Activated naive CD8-positive, alpha-beta T cell treated with anti-CD3 and anti-CD28 coated beads for 36 hours (primary cell): Measurements from ENCODE around the gene FAM111A. TPM values are rescaled to one million over a fixed set of nuclear protein-coding genes. Genes with fewer than 3 reads are reported as not detected.
"Not testable (repeated sequence)": the region's sequence is repeated elsewhere in the genome, so short reads cannot be mapped to it uniquely, and the experiment has no call there.

ENCODE experiments used
- DNase-seq: peaks from one replicate; pipeline ENCODE4 v3.0.0; 2021
- H3K27ac Mint-ChIP-seq: one replicate; pipeline ENCODE4 v1.8.0; 2022; ENCODE audit warnings: mild to moderate bottlenecking, moderate library complexity, mixed read lengths
- H3K27me3 Mint-ChIP-seq: one replicate; pipeline ENCODE4 v1.8.0; 2022; ENCODE audit warnings: mild to moderate bottlenecking, mixed read lengths
- H3K36me3 Mint-ChIP-seq: one replicate; pipeline ENCODE4 v1.8.0; 2021; ENCODE audit warnings: mild to moderate bottlenecking, mixed read lengths
- H3K4me1 Mint-ChIP-seq: one replicate; pipeline ENCODE4 v1.8.0; 2021; ENCODE audit warnings: mixed read lengths
- H3K4me3 Mint-ChIP-seq: one replicate; pipeline ENCODE4 v1.8.0; 2022; ENCODE audit warnings: mild to moderate bottlenecking, moderate library complexity, mixed read lengths
- H3K9me3 Mint-ChIP-seq: one replicate; pipeline ENCODE4 v1.8.0; 2022; ENCODE audit warnings: mixed read lengths
- total RNA-seq, 2 experiments: library from RNA; stranded (reverse); gene quantifications; one replicate each; pipeline ENCODE4 v1.2.3, GENCODE V29; 2021

The FAM111A gene, protein sequence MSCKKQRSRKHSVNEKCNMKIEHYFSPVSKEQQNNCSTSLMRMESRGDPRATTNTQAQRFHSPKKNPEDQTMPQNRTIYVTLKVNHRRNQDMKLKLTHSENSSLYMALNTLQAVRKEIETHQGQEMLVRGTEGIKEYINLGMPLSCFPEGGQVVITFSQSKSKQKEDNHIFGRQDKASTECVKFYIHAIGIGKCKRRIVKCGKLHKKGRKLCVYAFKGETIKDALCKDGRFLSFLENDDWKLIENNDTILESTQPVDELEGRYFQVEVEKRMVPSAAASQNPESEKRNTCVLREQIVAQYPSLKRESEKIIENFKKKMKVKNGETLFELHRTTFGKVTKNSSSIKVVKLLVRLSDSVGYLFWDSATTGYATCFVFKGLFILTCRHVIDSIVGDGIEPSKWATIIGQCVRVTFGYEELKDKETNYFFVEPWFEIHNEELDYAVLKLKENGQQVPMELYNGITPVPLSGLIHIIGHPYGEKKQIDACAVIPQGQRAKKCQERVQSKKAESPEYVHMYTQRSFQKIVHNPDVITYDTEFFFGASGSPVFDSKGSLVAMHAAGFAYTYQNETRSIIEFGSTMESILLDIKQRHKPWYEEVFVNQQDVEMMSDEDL
- total RNA-seq = 10 to 100 TPM; 85.7 to 91.7 TPM

DNA sequence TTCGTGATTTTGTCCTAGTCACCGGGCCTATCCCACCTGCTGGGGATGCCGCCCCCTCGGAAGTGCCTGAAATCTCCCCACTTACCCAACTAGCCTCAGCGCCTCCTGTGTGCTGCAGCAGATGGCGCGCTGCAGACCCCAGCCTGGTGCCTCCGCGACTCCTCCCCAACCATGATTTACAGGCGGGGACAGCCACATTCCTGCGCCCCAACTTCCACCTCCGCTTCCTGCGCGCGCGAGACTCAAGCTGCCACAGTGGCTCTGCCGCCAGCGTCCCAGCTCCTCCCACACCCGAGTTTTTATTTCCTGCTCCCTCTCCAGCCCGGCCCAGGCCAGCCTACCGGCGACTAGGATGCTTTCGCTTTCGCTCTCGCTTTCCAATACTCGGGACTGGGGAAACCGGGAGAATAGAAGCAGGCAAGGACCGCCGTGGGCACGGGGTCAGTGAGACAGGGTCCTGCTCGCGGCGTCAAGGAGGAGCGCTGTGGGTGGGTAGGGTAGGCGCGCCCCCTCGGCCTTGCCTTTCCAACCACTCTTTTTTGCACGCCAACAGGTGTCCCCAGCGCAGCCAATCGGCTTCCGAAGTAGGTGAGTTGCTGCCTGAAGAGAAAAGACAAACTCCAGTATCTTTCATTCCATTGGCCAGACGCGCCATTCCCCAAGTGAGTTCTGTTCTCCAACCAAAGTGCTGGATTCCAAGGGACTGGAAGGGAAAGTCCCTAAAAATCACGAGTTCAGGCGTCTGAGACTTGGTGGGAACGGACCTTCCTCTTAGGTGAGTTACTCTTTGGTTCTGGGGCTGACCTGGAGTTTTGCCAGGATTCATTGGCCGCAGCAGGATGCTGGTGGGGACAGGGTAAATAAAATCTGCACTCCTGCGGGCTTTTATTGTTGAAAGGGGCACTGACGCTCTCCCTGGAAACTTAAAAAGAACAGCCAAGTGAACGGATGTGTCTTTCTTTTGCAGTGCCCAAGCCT, at the start of gene FAM111A:
FAM111A (plus strand) TSS at position 327 of the 978 bp plus-strand sequence. CDS start 6,017 bp downstream, outside the sequence.
- Mint-ChIP-seq H3K9me3 (no peaks in the 10 kb centered on the region), H3K36me3 (peaks cover 30% of the 10 kb centered on the region), H3K27ac (peak within 1 kb of the TSS; percentile 91), H3K4me1 (peaks cover 47% of the 10 kb centered on the region), H3K27me3 (no peaks in the 10 kb centered on the region), H3K4me3 (peak within 1 kb of the TSS; percentile 99)
- DNase-seq = peak; percentile 87

DNA sequence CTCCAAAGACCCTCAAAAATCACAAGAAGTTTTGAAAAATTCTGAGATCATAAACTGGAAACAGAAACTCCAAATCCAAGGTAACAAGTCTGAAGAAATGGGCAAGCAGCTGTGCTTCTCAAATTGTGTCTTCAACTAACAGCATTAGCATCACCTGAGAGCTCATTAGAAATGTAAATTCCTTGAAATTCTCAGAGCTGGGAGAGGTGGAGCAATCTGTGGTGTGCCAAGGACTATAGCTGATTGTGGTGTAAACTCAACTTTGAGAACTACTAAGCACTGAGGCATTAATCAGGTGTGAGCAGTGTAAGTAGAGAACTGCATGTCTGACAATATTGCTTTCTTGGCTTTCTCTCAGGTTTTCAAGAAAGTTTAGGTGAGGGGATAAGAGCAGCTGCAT, 49.1 kb upstream of the FAM111A start:
- not testable (repeated sequence) for H3K4me1 Mint-ChIP-seq, H3K36me3 Mint-ChIP-seq, H3K27ac Mint-ChIP-seq, H3K9me3 Mint-ChIP-seq, DNase-seq, H3K4me3 Mint-ChIP-seq
- peaks cover 36% of the 10 kb centered on the region for H3K27me3 Mint-ChIP-seq

DNA sequence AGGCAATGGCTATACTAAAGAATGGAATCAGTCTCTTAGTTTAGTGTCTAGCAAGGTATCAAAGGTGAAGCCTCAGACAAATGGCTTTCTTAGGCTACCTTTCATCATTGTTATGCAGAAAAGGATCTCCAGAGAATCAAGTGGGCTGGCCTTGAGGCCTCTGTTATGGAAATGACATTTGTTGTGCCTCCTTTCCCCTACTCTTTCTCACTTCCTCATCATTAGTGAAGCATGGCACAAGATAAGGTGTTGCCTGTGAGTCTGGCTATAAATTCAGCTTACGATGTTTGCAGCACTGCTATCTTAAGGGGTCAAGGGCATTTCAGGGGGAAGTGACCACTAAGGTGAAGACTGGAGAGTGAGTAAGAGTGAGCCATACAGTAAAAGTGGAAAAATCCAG, 47.4 kb upstream of the FAM111A start:
- H3K4me3 Mint-ChIP-seq, H3K36me3 Mint-ChIP-seq, H3K27ac Mint-ChIP-seq, H3K9me3 Mint-ChIP-seq, H3K4me1 Mint-ChIP-seq, DNase-seq: not testable (repeated sequence)
- H3K27me3 Mint-ChIP-seq = peaks cover 49% of the 10 kb centered on the region

DNA sequence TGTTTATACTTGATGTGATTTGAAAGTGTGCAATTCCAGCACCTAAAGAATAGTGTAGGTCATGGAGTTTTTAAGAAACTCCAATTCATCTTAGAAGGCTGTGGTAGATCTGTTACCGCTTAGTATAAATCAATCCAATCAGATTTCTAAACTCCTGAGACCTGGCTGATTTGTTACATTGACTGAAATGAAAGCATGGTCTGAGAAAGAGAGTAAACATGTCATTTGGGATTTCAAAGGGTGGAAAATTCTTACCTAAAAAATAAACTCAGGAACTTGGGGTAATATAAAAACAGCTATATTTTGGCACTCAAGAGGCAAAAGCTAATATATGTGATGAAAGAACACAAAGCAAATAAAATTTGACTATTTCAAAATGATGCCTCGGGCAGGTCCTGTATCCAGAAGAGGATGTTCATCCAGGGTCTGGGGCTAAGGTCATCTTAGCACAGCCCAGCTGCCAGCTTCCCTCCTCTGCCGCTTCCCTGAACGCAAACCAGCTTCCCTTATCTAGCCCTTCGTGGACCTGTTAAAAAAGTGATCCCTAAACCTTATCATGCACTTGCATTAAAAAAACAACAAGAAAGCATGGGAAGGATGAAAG, 46.6 kb upstream of the FAM111A start:
- H3K4me1 Mint-ChIP-seq, H3K36me3 Mint-ChIP-seq, H3K27ac Mint-ChIP-seq, DNase-seq, H3K9me3 Mint-ChIP-seq, H3K4me3 Mint-ChIP-seq: not testable (repeated sequence)
- peaks cover 53% of the 10 kb centered on the region for H3K27me3 Mint-ChIP-seq

DNA sequence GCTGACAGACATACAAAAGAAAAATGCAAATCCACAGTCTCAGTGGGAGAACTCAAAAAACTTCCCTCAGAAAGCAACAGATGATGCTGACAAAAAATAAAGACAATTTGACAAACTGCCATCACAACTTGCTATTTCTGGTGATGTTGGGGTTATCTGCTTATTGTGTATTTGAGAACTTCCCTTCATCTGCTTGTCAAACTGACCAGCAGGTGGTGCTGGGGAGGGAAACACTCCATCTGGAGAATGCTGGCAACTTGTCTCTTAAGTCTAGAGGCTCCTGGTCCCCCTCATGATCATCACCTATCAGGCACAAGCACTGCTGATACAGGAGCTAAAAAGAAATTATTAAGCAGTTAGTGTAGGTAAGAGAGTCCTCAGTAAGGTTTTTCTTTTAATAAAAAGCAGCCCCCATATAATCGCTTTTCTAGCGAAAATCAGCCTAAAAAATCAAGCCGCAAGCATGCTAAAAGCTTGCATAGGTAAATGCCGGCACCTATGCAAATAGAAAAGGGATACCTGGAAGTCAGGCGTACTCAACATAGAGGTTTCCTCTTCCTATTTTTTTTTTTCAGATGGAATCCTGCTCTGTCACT, 45.4 kb upstream of the FAM111A start:
- no peaks in the 10 kb centered on the region for H3K9me3 Mint-ChIP-seq
- peak; percentile 55 for DNase-seq
- peak overlapping the region; percentile 25 for H3K27ac Mint-ChIP-seq
- peaks cover 63% of the 10 kb centered on the region for H3K27me3 Mint-ChIP-seq
- H3K4me1 Mint-ChIP-seq = peaks cover 5% of the 10 kb centered on the region
- H3K4me3 Mint-ChIP-seq = no peak overlapping the region
- no peaks in the 10 kb centered on the region for H3K36me3 Mint-ChIP-seq

DNA sequence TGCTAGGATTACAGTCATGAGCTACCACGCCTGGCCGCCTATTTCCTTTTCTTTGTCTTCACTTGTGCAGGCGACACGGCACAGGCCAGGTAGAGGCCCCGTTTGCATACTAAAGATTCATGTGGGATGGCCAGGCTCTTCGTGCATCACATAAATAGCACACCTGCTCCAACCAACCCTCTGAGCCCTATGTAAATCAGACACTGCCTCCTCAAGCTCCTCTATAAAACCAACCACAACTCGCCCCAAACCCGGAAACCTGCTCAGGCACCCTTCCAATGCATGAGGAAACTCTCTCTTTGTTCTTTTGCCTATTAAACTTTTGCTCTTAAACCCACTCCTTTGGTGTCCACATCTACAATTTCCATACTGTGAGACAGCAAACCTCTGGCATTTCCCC, 44.7 kb upstream of the FAM111A start:
- not testable (repeated sequence) for H3K36me3 Mint-ChIP-seq, H3K27ac Mint-ChIP-seq, DNase-seq, H3K4me3 Mint-ChIP-seq, H3K4me1 Mint-ChIP-seq, H3K9me3 Mint-ChIP-seq
- H3K27me3 Mint-ChIP-seq = peaks cover 71% of the 10 kb centered on the region

DNA sequence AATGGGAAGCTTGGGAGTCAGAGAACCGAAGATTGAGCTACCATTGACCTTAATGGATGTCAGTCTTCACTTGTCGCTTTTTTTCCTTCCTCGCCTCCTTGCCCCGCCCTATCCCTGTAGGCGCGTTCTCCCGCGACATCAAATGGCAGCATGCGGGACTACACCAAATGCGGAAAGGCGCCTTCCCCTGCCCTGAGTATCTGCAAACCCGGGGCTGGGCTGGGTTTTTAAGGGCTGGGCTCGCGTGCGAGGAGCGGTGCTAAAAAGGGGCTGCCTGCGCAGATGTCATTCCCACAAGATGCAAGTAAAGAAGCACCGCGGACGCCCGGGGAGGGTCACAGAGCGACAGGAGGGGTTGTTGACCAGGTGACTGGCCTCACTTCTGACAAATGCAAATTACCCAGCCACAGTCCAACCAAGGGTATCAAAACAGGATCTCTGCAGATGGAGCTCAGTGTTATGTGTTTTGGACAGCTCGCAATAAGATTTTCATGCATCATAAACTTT, 40.3 kb upstream of the FAM111A start:
- H3K36me3 Mint-ChIP-seq = peaks cover 6% of the 10 kb centered on the region
- peaks cover 20% of the 10 kb centered on the region for H3K4me1 Mint-ChIP-seq
- H3K27me3 Mint-ChIP-seq = peaks cover 87% of the 10 kb centered on the region
- no peak overlapping the region for H3K27ac Mint-ChIP-seq
- H3K4me3 Mint-ChIP-seq = peak overlapping the region; percentile 69
- no peaks in the 10 kb centered on the region for H3K9me3 Mint-ChIP-seq
- DNase-seq = peak; percentile 67

DNA sequence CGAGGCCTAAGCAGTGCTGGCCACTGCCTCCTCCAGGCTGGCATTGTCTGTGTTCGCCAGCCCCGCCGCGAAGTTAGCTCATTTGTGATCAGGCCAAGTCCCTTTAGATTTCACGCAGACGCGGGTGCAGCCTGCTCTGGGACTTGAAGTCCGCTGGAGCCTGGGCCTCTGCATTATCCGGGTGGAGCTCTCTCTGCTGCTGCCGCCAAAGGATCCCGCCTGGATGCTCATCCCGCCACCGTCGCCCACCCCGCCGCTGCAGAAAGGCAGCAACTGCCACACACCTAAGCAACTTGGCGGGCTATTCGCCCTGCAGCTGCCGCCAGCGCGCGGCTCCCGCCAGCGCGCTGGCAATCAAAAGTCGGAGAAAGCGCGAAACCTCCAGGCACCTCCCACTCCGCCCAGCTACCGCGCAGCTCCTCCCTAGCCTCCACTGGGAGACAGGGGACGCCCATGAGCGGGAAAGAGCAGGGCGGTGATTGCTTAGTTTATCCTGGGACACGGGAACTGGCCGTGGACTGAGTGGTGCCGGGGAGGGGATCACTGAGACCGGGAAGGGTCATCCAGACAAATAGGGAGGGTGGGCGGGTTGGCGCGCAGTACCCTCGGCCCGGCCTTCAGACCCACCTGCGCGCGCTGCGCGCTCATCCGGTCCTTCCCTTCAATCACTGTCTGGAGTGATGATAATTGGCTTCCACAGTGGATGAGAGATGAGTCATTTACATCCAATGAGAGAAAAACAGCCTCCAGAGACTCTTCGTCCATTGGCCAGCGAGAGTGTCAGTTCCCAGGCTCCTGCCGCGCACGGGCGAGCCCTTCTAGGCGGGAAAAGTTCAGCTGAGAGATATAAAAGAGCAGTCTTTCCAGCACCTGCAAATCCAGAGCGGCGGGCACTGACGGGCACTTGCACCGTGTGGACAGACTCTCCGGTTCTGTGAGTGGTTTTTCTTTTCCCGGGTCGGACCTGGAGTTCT, 36.0 kb upstream of the FAM111A start, which contains the start of gene FAM111B:
FAM111B (plus strand) TSS at position 875 of the 974 bp plus-strand sequence. CDS start 2,389 bp downstream, outside the sequence.
- Mint-ChIP-seq H3K4me3 (peak within 1 kb of the TSS; percentile 88), H3K9me3 (no peaks in the 10 kb centered on the region), H3K27me3 (peaks cover 79% of the 10 kb centered on the region), H3K4me1 (peaks cover 34% of the 10 kb centered on the region), H3K36me3 (peaks cover 40% of the 10 kb centered on the region), H3K27ac (peak within 1 kb of the TSS; percentile 78)
- DNase-seq = peak; percentile 77

DNA sequence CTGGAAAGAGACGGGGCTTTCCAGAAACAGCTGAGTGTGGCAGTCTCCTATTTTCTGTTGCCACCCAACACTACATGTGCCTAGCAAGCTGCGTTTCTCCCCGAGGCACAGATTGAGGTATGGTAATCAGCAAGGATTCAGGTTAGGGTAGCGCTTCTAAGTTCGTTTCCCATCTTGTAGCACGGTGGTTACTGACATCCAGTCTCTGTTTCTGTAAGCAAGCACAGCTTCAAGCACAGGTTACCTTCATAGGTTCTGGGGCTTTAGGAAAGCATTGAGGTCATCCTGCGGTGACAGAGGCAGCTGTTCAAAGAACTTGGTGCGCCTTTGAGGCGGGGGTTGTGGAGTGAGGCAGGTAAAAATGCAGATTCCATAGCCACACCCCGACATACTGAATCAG, 34.9 kb upstream of the FAM111A start:
- Mint-ChIP-seq H3K4me1 (peaks cover 34% of the 10 kb centered on the region), H3K27me3 (peaks cover 68% of the 10 kb centered on the region), H3K27ac (peak overlapping the region; percentile 78), H3K36me3 (peaks cover 44% of the 10 kb centered on the region), H3K4me3 (peak overlapping the region; percentile 88)
- peak; percentile 37 for DNase-seq
- H3K9me3 Mint-ChIP-seq = not testable (repeated sequence)

DNA sequence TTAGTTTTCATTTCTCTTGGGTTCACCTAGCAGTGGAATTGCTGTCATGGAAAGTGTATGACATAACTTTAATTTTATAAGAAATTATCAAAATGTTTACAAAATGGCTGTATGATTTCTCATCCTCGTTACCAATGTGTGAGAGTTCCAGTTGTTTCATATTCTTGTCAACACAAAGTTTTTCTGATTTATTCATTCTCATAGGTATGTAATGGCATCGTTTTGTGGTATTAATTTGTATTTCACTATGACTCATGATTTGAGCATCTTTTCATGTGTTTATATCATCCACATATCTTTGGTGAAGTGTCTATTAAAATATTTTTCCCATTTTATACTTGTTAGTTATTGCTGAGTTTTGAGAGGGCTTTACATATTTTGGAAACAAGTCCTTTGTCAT, 30.2 kb upstream of the FAM111A start:
- Mint-ChIP-seq H3K36me3 (peaks cover 84% of the 10 kb centered on the region), H3K27ac (no peak overlapping the region), H3K27me3 (peaks cover 31% of the 10 kb centered on the region), H3K4me1 (peaks cover 16% of the 10 kb centered on the region), H3K4me3 (no peak overlapping the region), H3K9me3 (peaks cover 4% of the 10 kb centered on the region)
- no peak for DNase-seq

DNA sequence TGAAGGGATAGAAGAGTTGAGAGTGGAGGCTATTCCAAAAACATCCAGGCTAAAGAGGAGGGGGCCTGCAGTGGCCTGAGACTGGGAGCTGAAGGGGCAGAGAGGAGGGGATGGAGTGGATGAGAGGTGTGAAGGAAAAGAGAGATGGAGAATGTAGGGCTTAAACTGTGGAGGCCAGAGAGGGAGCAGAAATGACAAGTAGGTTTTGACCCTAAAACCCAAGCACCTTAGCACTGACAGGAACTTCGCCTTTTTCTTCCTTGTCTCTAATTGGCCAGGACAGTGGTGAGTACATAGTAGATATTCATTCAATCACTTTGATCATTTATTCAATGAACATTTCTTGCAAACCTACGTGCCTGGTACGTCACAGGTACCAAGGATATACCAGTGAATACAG, 28.3 kb upstream of the FAM111A start:
- peaks cover 86% of the 10 kb centered on the region for H3K36me3 Mint-ChIP-seq

DNA sequence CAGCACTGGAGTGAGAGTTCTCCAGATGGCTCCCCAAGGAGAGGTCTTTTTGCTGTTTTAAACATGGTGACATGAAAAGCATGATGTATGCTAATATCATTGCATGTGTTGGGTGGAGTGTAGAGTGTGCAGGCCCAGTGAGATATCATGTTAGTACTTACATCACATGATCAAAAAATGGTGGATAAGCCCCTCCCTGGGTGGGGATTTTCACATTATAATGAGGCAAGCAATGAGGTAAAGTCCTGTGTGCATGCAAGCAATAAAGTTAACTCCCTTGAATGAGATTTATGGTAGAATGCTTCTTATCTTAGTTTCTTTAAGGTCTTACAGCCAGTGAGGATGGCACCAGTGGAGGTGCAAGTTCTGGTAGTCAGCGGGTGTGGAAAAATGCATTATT, 27.1 kb upstream of the FAM111A start:
- peaks cover 79% of the 10 kb centered on the region for H3K36me3 Mint-ChIP-seq
- peaks cover 5% of the 10 kb centered on the region for H3K27me3 Mint-ChIP-seq
- H3K4me3 Mint-ChIP-seq = no peak overlapping the region
- H3K4me1 Mint-ChIP-seq = peaks cover 2% of the 10 kb centered on the region
- DNase-seq = no peak
- H3K9me3 Mint-ChIP-seq = peaks cover 11% of the 10 kb centered on the region
- H3K27ac Mint-ChIP-seq = no peak overlapping the region

More for the DNA sequence above, 28.3 kb upstream of the FAM111A start:
- DNase-seq = no peak
- H3K27me3 Mint-ChIP-seq = peaks cover 15% of the 10 kb centered on the region
- H3K4me3 Mint-ChIP-seq = no peak overlapping the region
- peaks cover 11% of the 10 kb centered on the region for H3K9me3 Mint-ChIP-seq
- H3K27ac Mint-ChIP-seq = no peak overlapping the region
- H3K4me1 Mint-ChIP-seq = peaks cover 2% of the 10 kb centered on the region

DNA sequence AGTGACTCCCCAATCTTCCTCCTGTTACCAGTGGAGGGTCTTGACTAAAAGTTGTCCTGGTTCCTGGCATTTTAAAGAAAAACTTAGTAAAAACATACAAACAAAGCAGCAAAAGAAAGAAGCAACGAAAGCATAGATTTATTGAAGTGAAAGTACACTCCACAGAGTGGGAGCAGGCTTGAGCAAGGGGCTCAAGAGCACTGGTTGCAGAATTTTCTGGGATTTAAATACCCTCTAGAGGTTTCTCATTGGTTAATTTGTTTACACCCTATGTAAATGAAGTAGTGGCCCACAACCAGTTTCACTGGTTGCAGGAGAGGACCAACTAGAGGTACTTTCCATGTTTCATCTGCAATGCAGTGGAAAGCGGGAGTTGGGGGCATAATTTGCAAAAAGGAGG, 24.9 kb upstream of the FAM111A start:
- peaks cover 5% of the 10 kb centered on the region for H3K27me3 Mint-ChIP-seq
- H3K27ac Mint-ChIP-seq = peak overlapping the region; percentile 53
- peaks cover 11% of the 10 kb centered on the region for H3K9me3 Mint-ChIP-seq
- H3K4me3 Mint-ChIP-seq = no peak overlapping the region
- peaks cover 68% of the 10 kb centered on the region for H3K36me3 Mint-ChIP-seq
- H3K4me1 Mint-ChIP-seq = no peaks in the 10 kb centered on the region
- DNase-seq = no peak
